ENCODE results near the gene CDKN2C.
"Not testable (repeated sequence)": the region's sequence is repeated elsewhere in the genome, so short reads cannot be mapped to it uniquely, and the experiment has no call there.

Gene CDKN2C

DNA sequence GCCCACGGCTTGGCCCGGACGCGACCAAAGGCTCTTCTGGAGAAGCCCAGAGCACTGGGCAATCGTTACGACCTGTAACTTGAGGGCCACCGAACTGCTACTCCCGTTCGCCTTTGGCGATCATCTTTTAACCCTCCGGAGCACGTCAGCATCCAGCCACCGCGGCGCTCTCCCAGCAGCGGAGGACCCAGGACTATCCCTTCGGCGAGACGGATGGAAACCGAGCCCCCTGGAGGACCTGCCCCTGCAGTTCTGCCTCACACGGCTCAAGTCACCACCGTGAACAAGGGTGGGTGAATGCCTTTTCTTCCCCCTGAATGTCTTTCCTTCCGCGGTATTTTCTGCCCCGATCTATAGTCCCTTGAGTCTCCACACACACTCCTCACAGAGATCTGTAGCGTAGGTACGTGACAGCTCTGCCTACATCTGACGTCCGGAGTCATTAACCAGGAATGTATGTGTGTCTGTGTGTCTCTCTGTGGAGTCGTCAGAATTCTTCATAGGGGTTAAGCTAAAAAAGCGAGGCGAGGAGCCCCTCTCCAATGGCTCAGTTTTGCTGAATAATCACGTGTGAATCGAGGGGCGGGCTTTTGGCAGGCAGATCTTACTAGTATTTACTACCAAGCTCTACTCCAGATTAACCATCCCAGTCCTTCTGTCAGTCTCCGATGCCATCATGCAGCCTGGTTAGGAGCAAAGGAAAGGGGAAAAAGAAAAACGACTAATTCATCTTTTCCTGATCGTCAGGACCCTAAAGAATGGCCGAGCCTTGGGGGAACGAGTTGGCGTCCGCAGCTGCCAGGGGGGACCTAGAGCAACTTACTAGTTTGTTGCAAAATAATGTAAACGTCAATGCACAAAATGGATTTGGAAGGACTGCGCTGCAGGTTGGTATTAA is at the start of gene CDKN2C:
TSS of gene CDKN2C (plus strand) at position 635 of the 898 bp plus-strand sequence. CDS start at position 759, 124 bp downstream.
- DNase-seq (ENCODE audit: low read depth, low spot score), result no peak

DNA sequence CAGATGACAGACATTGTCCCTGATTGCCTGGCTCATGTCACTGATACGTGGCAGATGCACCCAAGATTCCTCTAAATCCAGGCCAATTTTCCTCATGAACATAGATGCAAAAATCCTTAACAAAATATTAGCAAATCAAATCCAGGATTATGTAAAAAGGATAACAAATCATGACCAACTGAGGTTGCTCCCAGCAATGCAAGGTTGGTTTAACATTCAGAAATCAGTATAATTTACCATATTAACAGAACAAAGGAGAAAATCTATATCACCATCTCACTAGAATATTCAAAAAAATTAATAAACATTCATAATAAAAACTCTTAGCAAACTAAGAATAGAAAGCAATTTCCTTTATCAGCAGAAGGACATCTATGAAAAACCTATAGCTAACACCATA is 49.6 kb upstream of the CDKN2C start:
- DNase-seq (ENCODE audit: low read depth, low spot score), result no peak

DNA sequence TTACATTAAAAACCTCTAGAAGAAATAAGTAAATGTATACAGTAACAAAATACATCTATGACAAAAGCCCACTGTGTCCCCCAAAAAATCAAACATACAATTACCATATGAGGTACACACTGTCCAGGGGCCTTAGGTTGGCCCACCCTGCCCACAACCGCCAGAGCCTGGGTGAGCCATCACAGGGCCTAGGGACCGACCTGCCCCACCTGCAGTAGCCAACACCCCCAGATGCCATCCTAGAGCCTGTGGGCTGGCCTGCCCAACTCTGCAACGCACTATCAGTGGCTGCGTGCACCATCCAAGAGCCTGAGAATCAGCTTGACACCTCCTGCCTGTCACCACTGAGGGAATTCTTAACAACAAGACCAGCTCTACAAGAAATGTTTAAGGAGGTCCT is 49.0 kb upstream of the CDKN2C start:
- DNase-seq (ENCODE audit: low read depth, low spot score), result no peak

DNA sequence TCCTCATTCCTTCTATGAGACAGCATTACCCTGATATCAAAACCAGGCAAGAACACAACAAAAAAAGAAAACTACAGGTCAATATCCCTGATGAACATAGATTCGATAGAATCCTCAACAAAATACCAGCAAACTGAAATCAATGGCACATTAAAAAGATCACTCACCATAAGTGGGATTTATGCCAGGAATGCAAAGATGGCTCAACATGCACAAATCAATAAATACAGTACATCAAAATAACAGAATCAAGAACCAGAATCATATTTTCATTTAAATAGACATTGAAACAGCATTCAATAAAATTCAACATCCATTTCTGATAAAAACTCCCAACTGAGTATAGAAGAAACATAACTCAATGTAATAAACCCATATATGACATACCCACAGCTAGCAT is 46.5 kb upstream of the CDKN2C start:
- no peak for DNase-seq (ENCODE audit: low read depth, low spot score)

DNA sequence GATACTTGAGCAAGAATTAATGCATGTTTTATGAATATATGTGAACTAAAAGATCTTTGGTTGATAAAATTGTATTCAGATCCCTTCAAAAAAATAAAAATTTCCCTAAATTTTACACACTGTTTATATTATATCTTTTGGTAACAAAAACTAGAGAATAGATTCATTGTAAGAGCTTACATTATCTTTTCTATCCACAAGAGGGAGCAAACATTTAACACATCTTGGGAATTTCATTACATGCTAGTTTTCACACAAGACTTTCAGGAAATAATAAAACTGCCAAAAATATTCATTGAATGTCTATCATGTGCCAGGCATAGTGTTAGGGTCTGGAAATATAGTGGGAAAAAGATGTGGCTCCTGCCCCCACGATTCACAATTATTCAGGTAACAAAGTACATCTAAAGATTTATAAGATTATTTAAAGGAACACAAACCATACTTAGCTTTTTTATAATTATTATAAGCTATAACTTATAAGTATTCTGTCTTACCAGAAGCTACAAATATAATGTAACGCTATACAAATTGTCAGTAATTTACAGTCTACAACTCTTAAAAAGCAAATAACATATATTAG is 40.6 kb upstream of the CDKN2C start:
- DNase-seq (ENCODE audit: low read depth, low spot score), result no peak

DNA sequence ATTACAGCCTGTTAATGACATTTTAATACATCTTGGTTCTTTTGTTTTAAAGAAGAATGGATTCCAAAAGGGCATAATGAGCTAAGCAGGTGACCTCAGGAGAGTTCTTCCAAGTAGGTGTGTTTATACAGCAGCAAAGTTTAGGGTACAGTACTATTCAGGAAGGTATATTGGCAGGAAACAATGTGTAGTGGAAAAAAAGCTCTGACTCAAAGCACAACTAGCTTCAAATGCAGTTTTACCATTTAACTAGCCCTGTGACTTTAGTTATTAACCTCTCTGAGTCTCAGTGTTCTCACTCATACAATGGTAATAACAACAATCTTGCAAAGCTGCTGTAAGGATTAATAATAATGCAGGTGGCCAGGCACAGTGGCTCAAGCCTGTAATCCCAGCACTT is 39.9 kb upstream of the CDKN2C start:
- DNase-seq (ENCODE audit: low read depth, low spot score), result no peak

DNA sequence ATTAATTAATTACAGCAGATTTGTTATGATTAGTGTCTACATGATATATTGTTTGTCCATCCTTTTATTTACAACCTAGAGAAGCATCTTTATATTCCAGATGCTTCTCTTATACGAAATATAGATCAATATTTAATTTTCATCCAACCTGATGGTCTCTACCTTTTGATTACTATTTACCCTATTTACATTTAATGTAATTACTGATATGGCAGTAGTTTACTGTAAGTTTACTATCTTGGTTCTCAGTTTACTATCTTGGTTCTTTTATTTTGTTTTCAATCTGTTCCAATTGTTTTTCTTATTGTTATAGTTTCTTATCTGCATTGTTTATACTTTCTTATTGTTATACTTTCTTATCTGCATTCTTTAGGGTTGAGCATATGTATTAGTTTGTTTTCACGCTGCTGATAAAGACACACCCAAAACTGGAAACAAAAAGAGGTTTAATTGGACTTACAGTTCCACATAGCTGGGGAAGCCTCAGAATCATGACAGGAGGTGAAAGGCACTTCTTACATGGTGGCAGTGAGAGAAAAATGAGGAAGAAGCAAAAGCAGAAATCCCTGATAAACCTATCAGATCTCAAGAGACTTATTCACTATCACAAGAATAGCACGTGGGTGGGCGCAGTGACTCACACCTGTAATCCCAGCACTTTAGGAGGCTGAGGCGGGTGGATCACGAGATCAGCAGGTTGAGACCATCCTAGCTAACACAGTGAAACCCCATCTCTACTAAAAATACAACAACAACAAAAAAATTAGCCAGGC is 38.9 kb upstream of the CDKN2C start:
- DNase-seq (ENCODE audit: low read depth, low spot score), result no peak

DNA sequence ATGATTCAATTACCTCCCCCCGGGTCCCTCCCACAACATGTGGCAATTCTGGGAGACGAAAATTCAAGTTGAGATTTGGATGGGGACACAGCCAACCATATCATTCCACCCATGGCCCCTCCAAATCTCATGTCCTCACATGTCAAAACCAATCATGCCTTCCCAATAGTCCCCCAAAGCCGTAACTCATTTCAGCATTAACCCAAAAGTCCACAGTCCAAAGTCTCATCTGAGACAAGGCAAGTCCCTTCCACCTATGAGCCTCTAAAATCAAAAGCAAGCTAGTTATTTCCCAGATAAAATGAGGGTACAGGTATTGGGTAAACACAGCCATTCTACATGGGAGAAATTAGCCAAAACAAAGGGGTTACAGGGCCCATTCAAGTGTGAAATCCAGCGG is 38.0 kb upstream of the CDKN2C start:
- not testable (repeated sequence) for DNase-seq (ENCODE audit: low read depth, low spot score)

DNA sequence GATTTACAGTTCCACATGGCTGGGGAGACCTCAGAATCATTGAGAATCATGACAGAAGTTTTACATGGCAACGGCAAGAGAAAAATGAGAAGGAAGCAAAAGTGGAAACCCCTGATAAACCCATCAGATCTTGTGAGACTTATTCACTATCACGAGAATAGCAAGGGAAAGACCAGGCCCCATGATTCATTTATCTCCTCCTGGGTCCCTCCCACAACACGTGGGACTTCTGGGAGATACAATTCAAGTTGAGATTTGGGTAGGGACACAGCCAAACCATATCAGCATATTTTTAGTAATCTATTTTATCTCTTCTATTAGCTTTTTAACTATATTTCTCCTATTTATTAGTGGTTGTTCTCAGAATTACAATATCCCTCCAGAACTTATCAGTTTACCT is 36.3 kb upstream of the CDKN2C start:
- not testable (repeated sequence) for DNase-seq (ENCODE audit: low read depth, low spot score)

DNA sequence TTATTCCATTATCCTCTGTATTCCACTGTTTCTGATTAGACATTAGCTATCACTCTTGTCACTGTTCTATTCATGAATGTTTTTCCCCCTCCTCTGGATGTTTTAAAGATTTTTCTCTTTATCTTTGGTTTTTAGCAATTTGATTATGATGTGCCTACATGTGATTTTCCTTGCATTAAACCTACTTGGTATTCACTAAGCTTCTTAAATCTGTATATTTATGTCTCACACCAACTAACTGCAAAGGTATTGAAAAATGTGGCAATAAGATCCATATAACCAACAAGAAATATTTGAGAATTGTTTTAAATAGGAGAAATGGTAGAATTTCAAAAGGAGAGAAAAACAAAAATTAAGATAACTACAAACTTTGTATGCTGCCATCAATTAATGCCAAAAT is 35.2 kb upstream of the CDKN2C start:
- DNase-seq (ENCODE audit: low read depth, low spot score), result no peak

DNA sequence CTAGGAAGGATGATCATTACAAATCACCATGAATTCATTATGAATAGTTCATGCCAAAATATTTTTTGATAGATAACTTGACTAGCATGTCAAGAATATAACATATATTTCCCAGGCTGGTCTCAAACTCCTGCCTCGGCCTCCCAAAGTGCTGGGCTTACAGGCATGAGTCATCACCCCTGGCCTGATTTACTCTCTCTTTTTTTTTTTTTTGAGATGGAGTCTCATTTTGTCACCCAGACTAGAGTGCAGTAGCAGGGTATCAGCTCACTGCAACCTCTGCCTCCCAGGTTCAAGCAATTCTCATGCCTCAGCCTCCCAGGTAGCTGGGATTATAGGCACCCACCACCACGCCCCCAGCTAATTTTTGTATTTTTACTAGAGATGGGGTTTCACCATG is 34.8 kb upstream of the CDKN2C start:
- not testable (repeated sequence) for DNase-seq (ENCODE audit: low read depth, low spot score)

DNA sequence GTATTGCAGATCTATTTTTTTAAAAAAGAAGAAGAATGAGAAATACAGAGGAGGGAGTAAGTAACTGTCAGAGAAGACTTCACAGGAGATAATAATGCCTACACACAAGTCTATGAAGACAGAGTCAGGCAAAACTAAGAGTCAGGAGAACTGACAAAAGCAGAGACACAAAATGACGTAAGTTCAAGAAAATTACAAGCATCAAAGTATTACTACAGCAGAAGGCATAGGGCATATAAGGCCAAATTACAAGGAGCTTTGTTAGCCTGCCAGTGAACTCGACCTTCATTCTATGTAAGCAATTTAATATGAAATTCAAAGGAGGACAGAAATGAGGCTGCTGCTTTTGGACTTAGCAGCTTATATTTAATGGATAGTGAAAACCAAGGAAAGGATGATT is 33.7 kb upstream of the CDKN2C start:
- DNase-seq (ENCODE audit: low read depth, low spot score), result no peak

DNA sequence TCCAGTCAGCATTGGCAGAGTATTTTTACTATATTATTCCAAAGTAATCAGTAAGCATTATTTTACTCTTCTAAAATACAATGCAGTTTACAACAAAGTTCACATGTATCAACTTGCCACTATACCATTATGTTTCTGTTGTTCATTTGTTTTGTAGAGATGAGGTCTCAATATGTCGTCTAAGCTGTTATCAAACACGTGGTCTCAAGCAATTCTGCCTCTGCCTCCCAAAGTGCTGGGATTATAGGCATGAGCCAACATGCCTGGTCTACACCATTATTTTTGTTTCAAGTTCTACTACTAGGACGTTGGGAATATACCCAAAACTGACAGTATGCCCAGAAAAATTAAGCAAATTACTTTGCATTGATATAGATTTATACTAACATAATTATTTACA is 29.8 kb upstream of the CDKN2C start:
- DNase-seq (ENCODE audit: low read depth, low spot score), result no peak

DNA sequence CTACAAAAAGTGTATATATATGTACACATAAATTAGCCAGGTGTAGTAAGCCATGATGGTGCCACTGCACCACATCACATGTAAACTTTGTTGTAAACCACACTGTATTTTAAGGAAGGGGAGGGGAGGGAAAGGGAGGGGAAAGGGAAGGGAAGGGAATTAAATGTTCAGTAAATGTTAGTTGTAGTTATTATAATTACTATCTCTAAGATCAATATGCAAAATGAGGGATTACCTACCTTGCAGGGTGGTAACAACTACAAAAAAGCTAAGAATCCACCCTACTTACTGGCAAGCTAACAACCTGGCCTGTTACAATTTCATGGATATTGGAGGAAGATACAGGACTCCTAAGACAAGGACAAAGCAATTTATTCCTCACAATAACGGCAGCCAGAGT is 27.7 kb upstream of the CDKN2C start:
- DNase-seq (ENCODE audit: low read depth, low spot score), result no peak

DNA sequence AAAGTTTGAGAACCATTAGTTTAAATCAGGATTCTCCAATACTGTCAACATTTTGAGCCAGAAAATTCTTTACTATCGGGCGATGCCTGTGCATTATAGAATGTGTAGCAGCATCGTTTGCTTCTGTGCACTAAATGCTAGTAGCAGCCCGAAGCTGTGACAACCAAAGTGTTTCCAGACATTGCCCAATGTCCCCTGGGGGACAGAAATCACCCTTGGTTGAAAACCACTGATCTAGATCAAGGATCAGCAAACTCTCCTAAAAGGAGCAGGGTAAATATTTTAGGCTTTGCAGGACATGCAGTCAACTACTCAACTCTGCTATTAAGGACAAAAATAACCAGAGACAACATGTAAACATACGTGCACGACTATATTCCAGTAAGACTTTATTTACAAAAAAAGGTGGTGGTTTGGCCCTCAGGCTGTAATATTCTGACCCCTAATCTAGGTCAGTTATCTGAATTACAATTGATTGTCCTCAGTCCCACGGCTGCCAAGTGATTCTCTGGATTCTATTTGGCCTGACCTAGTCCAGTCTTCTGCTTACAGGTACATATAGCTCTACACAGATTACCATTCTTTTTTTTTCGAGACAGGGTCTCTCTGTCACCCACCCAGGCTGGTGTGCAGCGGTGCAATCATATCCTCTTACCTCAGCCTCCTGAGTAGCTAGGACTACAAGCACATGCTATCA is 20.6 kb upstream of the CDKN2C start:
- DNase-seq (ENCODE audit: low read depth, low spot score), result no peak

DNA sequence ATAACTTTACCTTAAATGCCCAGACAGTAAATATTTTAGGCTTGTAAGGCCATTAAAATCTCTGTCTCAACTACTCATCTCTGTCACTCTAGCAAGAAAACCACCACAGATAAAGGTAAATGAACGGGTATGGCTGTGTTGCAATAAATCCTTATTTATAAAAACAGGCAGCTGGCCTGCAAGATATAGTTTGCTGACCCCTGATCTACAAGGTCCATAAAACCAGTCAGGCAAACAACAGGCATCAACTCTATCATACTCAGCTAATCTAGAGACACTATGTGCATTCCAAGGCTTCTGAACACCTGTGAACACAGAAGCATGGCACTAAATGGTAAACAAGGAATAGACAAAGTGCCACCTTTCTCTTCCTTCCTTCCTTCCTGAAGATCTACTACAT is 19.6 kb upstream of the CDKN2C start:
- DNase-seq (ENCODE audit: low read depth, low spot score), result no peak

DNA sequence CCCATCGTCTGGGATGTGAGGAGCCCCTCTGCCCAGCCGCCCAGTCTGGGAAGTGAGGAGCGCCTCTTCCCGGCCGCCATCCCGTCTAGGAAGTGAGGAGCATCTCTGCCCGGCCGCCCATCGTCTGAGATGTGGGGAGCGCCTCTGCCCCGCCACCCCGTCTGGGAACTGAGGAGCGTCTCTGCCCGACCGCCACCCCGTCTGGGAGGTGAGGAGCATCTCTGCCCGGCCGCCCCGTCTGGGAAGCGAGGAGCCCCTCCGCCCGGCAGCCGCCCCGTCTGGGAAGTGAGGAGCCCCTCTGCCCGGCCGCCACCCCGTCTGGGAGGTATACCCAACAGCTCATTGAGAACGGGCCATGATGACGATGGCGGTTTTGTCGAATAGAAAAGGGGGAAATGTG is 17.5 kb upstream of the CDKN2C start:
- DNase-seq (ENCODE audit: low read depth, low spot score), result not testable (repeated sequence)

DNA sequence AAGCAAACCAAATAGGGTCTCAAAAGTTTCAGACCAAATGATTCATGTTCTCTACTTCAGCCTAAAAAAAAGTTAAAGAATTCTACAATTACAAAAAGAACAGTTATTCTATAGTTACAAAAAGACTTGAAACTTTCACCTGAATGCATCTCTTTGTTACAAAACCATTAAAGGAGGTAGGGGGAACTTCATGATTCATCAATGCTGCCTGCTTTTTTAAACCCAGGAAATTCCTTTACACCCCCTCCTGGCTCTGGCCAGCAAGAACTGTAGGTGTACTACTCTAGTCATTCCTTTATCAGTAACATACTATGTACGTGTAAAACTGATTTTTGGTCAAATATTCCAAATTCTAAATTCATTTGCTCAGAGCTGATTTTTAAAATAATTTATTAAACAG is 14.9 kb upstream of the CDKN2C start:
- no peak for DNase-seq (ENCODE audit: low read depth, low spot score)

DNA sequence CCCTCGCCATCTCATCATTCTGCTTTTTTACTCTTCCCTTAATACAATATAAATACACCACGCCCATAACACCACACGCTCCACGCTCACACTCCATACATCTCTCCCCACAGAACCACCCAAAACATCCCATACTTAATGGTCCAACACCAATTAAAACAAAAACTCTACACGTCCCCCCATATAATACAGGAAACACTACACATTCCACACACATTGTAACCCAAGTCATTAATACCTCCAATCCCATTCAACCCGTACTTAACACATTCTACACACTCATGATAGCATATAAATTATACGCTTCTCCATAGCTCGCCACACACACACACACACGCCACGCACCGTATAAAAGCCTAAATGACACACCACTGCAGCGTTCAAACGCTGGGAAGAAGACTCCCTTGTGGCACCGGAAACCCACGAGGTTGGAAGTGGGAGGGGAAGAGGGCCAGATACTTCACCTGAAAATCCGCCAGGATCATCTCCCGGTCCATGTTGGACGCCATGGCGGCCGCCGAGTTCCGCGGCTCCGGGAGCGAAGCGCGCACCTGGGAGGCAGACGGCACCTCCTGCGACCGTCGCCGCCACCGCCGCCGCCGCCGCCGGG is 10.6 kb upstream of the CDKN2C start:
- DNase-seq (ENCODE audit: low read depth, low spot score), result no peak

DNA sequence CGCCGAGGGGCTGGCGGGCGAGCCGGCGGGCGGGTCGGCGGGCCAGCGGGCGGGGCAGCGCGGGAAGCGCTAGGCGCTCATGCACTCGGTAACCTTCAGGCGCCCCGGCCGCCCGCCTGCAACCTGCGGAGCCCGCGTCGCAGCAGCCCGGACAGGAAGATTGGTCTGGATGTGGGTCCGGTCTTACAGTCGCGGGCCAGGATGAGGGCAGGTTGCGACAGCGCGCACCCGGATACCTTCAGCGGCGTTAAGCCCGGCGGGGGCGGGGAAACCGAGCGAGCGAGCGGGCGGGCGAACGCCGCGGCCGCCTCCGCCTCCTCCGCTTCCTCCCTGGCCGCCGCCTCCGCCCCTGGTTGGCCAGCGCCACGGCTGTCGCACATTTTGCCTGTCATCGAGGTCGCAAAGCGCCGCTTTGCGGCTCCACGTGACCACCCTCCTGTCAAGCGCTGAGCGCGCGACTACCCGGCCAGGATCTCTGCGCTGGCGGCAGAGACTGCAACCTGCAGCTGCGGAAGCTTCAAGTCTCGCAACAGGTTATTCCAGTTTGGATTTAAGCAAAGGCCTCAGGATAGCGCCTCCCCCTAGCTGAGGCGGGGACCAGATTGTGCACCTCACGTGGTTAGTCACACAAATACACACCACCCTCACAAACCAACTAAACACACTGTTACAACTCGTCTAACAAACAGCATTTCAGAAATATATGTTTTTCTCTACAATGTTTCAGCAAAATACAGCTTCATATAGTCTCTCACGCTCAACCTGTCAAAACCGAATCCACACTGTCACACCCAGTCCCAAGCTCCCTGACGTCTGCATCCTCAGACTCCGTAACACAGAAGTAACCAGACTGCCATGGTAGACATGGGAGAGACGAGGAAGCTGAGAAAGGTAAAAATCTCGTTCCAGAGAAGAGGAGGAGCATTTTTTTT is 9.9 kb upstream of the CDKN2C start, which contains the start of gene FAF1:
TSS of gene FAF1 (minus strand) at position 355 of the 932 bp plus-strand sequence. CDS start 456 bp downstream, outside the sequence.
- peak; percentile 94 for DNase-seq (ENCODE audit: low read depth, low spot score)

Measured in activated CD4-positive, CD25-positive, alpha-beta regulatory T cell treated with anti-CD3 and anti-CD28 coated beads, Interleukin-2, amount 50 U/mL, for 16 hours (primary cell).